ENCODE results near the gene MED10.
"Not testable (repeated sequence)": the region's sequence is repeated elsewhere in the genome, so short reads cannot be mapped to it uniquely, and the experiment has no call there.

The MED10 gene

GRCh38 chr5:6357817-6358433, 20.4 kb downstream of the MED10 start:
- DNase-seq; in situ Hi-C loops (cut with HindIII; ENCODE audit: low pct_ligation_motif_present, low pct_unique_long_range_greater_than_20kb, low sequenced_read_pairs): not testable (repeated sequence)

- DNase-seq = no peak
- in situ Hi-C loops (cut with HindIII; ENCODE audit: low pct_ligation_motif_present, low pct_unique_long_range_greater_than_20kb, low sequenced_read_pairs) = no loop called here
These were observed 21.7 kb downstream of the MED10 start for GRCh38 chr5:6356578-6357164.

- no peak for DNase-seq
- in situ Hi-C loops (cut with HindIII; ENCODE audit: low pct_ligation_motif_present, low pct_unique_long_range_greater_than_20kb, low sequenced_read_pairs) = no loop called here
These were observed 23.1 kb downstream of the MED10 start for GRCh38 chr5:6355294-6355693.

- DNase-seq = no peak
- in situ Hi-C loops (cut with HindIII; ENCODE audit: low pct_ligation_motif_present, low pct_unique_long_range_greater_than_20kb, low sequenced_read_pairs) = no loop called here
These were observed 23.5 kb downstream of the MED10 start for GRCh38 chr5:6354848-6355247.

GRCh38 chr5:6353602-6354302, 24.6 kb downstream of the MED10 start:
- in situ Hi-C loops (cut with HindIII; ENCODE audit: low pct_ligation_motif_present, low pct_unique_long_range_greater_than_20kb, low sequenced_read_pairs) = no loop called here
- no peak for DNase-seq

GRCh38 chr5:6350277-6351090, 27.9 kb downstream of the MED10 start:
- DNase-seq = no peak
- in situ Hi-C loops (cut with HindIII; ENCODE audit: low pct_ligation_motif_present, low pct_unique_long_range_greater_than_20kb, low sequenced_read_pairs) = no loop called here

- in situ Hi-C loops (cut with HindIII; ENCODE audit: low pct_ligation_motif_present, low pct_unique_long_range_greater_than_20kb, low sequenced_read_pairs) = no loop called here
- DNase-seq = no peak
These were observed 29.0 kb downstream of the MED10 start for GRCh38 chr5:6349387-6349786.

GRCh38 chr5:6348476-6349000, 29.8 kb downstream of the MED10 start:
- DNase-seq = no peak
- in situ Hi-C loops (cut with HindIII; ENCODE audit: low pct_ligation_motif_present, low pct_unique_long_range_greater_than_20kb, low sequenced_read_pairs) = no loop called here

- no peak for DNase-seq
- in situ Hi-C loops (cut with HindIII; ENCODE audit: low pct_ligation_motif_present, low pct_unique_long_range_greater_than_20kb, low sequenced_read_pairs) = no loop called here
These were observed 30.7 kb downstream of the MED10 start for GRCh38 chr5:6347673-6348072.

- in situ Hi-C loops (cut with HindIII; ENCODE audit: low pct_ligation_motif_present, low pct_unique_long_range_greater_than_20kb, low sequenced_read_pairs) = no loop called here
- no peak for DNase-seq
These were observed 31.2 kb downstream of the MED10 start for GRCh38 chr5:6347165-6347564.

- in situ Hi-C loops (cut with HindIII; ENCODE audit: low pct_ligation_motif_present, low pct_unique_long_range_greater_than_20kb, low sequenced_read_pairs) = no loop called here
These were observed 33.8 kb downstream of the MED10 start for GRCh38 chr5:6344593-6344989.

GRCh38 chr5:6343951-6344592, 34.3 kb downstream of the MED10 start:
- in situ Hi-C loops (cut with HindIII; ENCODE audit: low pct_ligation_motif_present, low pct_unique_long_range_greater_than_20kb, low sequenced_read_pairs) = no loop called here

More at GRCh38 chr5:6344593-6344989, 33.8 kb downstream of the MED10 start:
- DNase-seq = no peak

GRCh38 chr5:6342689-6343315, 35.5 kb downstream of the MED10 start:
- DNase-seq = no peak
- in situ Hi-C loops (cut with HindIII; ENCODE audit: low pct_ligation_motif_present, low pct_unique_long_range_greater_than_20kb, low sequenced_read_pairs) = no loop called here

More at GRCh38 chr5:6343951-6344592, 34.3 kb downstream of the MED10 start:
- no peak for DNase-seq

GRCh38 chr5:6340100-6340499, 38.2 kb downstream of the MED10 start:
- peak; percentile 6 for DNase-seq
- in situ Hi-C loops (cut with HindIII; ENCODE audit: low pct_ligation_motif_present, low pct_unique_long_range_greater_than_20kb, low sequenced_read_pairs) = no loop called here

- in situ Hi-C loops (cut with HindIII; ENCODE audit: low pct_ligation_motif_present, low pct_unique_long_range_greater_than_20kb, low sequenced_read_pairs) = no loop called here
These were observed 39.5 kb downstream of the MED10 start for GRCh38 chr5:6338871-6339270.

GRCh38 chr5:6338135-6338534, 40.2 kb downstream of the MED10 start:
- DNase-seq = no peak
- in situ Hi-C loops (cut with HindIII; ENCODE audit: low pct_ligation_motif_present, low pct_unique_long_range_greater_than_20kb, low sequenced_read_pairs) = no loop called here

More at GRCh38 chr5:6338871-6339270, 39.5 kb downstream of the MED10 start:
- no peak for DNase-seq

- in situ Hi-C loops (cut with HindIII; ENCODE audit: low pct_ligation_motif_present, low pct_unique_long_range_greater_than_20kb, low sequenced_read_pairs) = no loop called here
- DNase-seq = no peak
These were observed 45.0 kb downstream of the MED10 start for GRCh38 chr5:6333182-6333905.

Measured in ACHN (cell line).